ENCODE data around the gene P2RX1. TPM values are rescaled to one million over a fixed set of nuclear protein-coding genes. Genes with fewer than 3 reads are reported as not detected.

Gene P2RX1
- total RNA-seq, 1 experiment from 2014 or later: not detected

DNA sequence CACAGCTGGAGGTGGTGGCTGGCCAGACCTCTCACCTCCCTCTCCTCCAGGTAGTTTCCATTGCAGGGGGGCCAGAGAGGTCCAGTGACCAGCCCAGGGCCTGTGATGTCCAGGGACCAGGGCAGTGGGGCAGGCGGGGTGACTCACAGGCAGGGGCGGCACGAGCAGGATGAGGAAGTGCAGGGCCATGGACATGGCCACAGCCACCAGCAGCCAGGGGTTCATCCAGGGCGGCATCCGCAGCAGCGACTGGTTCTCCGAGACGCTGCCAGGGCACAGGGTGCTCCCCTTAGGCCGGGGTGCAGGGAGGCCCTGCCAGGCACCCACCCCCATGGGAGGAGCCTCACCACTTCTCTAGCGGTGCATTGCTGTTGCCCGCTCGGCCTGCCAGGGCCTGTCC is 12.9 kb upstream of the P2RX1 start:
- Histone ChIP-seq H3K23me2 (ENCODE audit: insufficient read length, low read depth, low read length, poor library complexity, severe bottlenecking) (no peaks in the 10 kb centered on the region), H3K79me1 (ENCODE audit: insufficient read depth, low read depth, low read length, poor library complexity, severe bottlenecking) (no peaks in the 10 kb centered on the region), H3K79me2 (ENCODE audit: insufficient read depth, low read length) (no peaks in the 10 kb centered on the region), H3K9ac (ENCODE audit: extremely low read depth, insufficient read length, low read length) (no peak overlapping the region), H2AK5ac (ENCODE audit: insufficient read length, low read length) (no peak overlapping the region), H3K4me1 (ENCODE audit: insufficient read depth, low read length) (no peaks in the 10 kb centered on the region), H4K8ac (replicated peaks; ENCODE audit: insufficient read length, low read depth, low read length) (no peak overlapping the region), H3T11ph (ENCODE audit: low read length) (no peak overlapping the region), H3K9me3 (ENCODE audit: control insufficient read depth, low read depth, low read length) (no peaks in the 10 kb centered on the region), H2BK20ac (ENCODE audit: low read depth, low read length, poor library complexity, severe bottlenecking) (no peak overlapping the region), H3K56ac (ENCODE audit: insufficient read length, low read depth, low read length) (no peak overlapping the region), H3K27me3 (ENCODE audit: insufficient read depth, low read length) (no peaks in the 10 kb centered on the region), H4K91ac (ENCODE audit: insufficient read length, low read depth, low read length) (no peak overlapping the region), H3K4ac (ENCODE audit: low read depth, low read length) (no peak overlapping the region; the same call in 1 of the 2 replicates), H3K4me2 (ENCODE audit: insufficient read depth, insufficient read length, low read length) (no peak overlapping the region), H2AFZ (ENCODE audit: low read length) (no peak overlapping the region), H4K20me1 (ENCODE audit: control insufficient read depth, insufficient read depth, insufficient read length) (no peaks in the 10 kb centered on the region), H4K5ac (ENCODE audit: insufficient read length, low read depth, low read length) (no peak overlapping the region), H3K18ac (ENCODE audit: insufficient read length, low read depth, low read length) (no peak overlapping the region), H2BK120ac (ENCODE audit: low read depth, low read length, poor library complexity, severe bottlenecking) (no peak overlapping the region), H3K23ac (ENCODE audit: insufficient read length, low read depth, low read length) (no peak overlapping the region), H3K27ac (ENCODE audit: insufficient read length, low read depth, low read length) (no peak overlapping the region), H3K14ac (ENCODE audit: insufficient read depth, low read length) (no peak overlapping the region), H2BK15ac (ENCODE audit: low read depth, low read length) (no peak overlapping the region), H2BK5ac (ENCODE audit: insufficient read length, low read length) (no peak overlapping the region), H2BK12ac (ENCODE audit: insufficient read length, low read depth, low read length) (no peak overlapping the region)
- no peak overlapping the region for H3K4me3 Mint-ChIP-seq
- DNase-seq: peak; percentile 27
- WGBS (ENCODE audit: extremely low coverage, insufficient read length, low lambda C conversion rate): no CpG with 5 or more reads among the region's 12 CpGs
- TF ChIP-seq, protein P1, sequence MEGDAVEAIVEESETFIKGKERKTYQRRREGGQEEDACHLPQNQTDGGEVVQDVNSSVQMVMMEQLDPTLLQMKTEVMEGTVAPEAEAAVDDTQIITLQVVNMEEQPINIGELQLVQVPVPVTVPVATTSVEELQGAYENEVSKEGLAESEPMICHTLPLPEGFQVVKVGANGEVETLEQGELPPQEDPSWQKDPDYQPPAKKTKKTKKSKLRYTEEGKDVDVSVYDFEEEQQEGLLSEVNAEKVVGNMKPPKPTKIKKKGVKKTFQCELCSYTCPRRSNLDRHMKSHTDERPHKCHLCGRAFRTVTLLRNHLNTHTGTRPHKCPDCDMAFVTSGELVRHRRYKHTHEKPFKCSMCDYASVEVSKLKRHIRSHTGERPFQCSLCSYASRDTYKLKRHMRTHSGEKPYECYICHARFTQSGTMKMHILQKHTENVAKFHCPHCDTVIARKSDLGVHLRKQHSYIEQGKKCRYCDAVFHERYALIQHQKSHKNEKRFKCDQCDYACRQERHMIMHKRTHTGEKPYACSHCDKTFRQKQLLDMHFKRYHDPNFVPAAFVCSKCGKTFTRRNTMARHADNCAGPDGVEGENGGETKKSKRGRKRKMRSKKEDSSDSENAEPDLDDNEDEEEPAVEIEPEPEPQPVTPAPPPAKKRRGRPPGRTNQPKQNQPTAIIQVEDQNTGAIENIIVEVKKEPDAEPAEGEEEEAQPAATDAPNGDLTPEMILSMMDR (conservative IDR thresholded peaks at IDR 0.05): no peak
- H3K9me3 Mint-ChIP-seq: no peaks in the 10 kb centered on the region
- H3K27ac Mint-ChIP-seq: peak overlapping the region in 1 of 3 experiments; percentile 62; a peak in 2 of 7 replicates
- H3K27me3 Mint-ChIP-seq (ENCODE audit: low read depth): no peaks in the 10 kb centered on the region
- H3K4me1 Mint-ChIP-seq: peaks cover 9 to 16% of the 10 kb centered on the region in 2 experiments; a peak in 3 of 4 replicates
- 0 out of 7 replicates have a peak, but pooled peaks cover 0 to 3% (median 0%) of the 10 kb centered on the region in 3 experiments for H3K36me3 Mint-ChIP-seq (ENCODE audit: insufficient read depth in 1 of 3, low read depth in 3 of 3)
